ENCODE results near the gene RALB.

The RALB gene

DNA sequence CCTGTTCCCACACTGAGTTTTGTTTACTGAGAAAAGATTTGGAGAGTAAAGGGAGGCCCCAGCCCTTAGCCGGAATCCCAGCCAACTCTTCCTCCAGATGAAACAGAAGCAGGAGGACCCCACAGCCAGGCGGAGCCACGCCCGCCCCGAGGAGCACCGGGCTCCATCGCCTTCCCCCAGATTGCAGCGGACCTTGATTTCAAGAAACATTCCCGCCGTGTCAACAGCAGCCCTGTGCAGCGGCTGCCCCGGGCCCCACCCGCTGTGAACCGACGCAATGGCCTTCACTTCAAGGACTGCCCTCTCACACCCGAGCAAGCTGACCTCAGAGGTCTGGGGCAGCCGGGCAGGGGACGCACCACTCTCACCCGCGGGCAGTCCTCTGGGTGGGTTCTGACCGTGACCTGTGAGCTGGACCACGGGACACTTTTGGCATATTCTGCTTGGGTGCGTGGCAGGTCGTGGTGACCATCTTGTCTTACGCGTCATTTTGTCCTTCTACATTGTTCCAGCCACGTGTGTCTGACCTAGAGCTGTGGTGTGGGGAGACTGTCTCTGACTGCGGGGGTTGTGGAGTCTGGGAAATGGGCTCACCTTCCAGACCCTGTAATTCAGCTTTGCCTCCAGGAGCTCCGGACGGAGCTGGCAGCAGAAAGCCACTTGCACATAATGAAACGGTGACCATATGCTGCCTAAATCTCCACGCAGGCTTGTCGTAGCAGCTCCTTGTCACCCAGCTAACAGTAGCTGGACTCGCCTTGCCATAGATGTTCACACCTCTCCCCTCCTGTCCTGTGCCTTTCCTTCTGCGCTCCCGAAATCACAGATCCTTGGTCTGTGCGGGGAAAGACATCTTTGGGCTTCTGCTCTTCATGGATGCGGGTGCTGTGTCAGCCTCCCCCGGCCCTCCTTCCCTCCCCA, 61.3 kb downstream of the RALB start:
- no peak for TF ChIP-seq NFIC (IDR thresholded peaks at IDR 0.05)
- TF ChIP-seq MAX (IDR thresholded peaks at IDR 0.05): no peak
- TF ChIP-seq EP300 (IDR thresholded peaks at IDR 0.05; ENCODE audit: borderline replicate concordance): no peak
- TF ChIP-seq, protein P1, sequence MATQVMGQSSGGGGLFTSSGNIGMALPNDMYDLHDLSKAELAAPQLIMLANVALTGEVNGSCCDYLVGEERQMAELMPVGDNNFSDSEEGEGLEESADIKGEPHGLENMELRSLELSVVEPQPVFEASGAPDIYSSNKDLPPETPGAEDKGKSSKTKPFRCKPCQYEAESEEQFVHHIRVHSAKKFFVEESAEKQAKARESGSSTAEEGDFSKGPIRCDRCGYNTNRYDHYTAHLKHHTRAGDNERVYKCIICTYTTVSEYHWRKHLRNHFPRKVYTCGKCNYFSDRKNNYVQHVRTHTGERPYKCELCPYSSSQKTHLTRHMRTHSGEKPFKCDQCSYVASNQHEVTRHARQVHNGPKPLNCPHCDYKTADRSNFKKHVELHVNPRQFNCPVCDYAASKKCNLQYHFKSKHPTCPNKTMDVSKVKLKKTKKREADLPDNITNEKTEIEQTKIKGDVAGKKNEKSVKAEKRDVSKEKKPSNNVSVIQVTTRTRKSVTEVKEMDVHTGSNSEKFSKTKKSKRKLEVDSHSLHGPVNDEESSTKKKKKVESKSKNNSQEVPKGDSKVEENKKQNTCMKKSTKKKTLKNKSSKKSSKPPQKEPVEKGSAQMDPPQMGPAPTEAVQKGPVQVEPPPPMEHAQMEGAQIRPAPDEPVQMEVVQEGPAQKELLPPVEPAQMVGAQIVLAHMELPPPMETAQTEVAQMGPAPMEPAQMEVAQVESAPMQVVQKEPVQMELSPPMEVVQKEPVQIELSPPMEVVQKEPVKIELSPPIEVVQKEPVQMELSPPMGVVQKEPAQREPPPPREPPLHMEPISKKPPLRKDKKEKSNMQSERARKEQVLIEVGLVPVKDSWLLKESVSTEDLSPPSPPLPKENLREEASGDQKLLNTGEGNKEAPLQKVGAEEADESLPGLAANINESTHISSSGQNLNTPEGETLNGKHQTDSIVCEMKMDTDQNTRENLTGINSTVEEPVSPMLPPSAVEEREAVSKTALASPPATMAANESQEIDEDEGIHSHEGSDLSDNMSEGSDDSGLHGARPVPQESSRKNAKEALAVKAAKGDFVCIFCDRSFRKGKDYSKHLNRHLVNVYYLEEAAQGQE (IDR thresholded peaks at IDR 0.05; ENCODE audit: low read depth): no peak
- TF ChIP-seq EGR1 (IDR thresholded peaks at IDR 0.05): no peak

DNA sequence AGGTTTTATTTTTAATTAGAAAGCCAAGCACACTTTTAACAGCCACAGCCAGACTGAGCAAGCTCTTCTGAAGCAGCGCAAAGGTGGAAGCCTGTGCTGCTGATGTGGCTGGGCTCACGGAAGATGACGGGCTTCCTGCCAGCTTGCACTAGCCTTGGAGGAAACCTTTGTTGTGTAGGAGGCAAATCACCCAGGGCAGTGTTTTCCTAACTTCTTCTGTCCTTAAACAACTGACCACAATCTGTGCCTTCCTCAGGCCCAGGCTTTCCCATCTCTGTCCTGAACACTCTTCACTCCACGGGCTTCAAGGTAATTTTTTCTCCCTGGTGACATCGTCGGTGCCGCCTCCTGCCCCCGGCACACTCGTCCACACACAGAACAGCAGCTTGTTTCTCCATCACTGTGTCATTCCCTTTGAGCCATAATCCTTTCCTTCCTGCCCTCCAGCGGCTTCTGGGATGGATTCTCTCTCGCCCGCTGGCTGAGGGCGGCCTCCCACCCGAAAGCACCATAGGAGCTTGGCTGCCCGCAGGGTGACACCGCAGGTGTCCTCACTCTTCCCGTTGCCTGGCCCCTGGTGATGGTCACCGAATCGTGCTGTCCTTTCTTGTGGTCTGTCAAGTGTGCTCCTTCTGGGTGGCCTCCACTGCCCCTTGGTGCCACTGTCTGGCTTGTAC, 62.2 kb downstream of the RALB start:
- TF ChIP-seq TEAD4 (IDR thresholded peaks at IDR 0.05) (no peak), TCF12 (IDR thresholded peaks at IDR 0.05; ENCODE audit: low read depth) (no peak), RAD21 (IDR thresholded peaks at IDR 0.05; ENCODE audit: low read depth) (no peak), ZBTB7A (IDR thresholded peaks at IDR 0.05; ENCODE audit: low read depth) (no peak), CREB1 (IDR thresholded peaks at IDR 0.05; ENCODE audit: low read depth) (no peak), YY1 (IDR thresholded peaks at IDR 0.05; ENCODE audit: low read depth) (no peak), EP300 (IDR thresholded peaks at IDR 0.05; ENCODE audit: borderline replicate concordance) (no peak), CEBPB (IDR thresholded peaks at IDR 0.05) (no peak)

GRCh38 chr2:120315367-120316033, 62.8 kb downstream of the RALB start:
- TF ChIP-seq, protein P1 (IDR thresholded peaks at IDR 0.05; ENCODE audit: low read depth): no peak
- no peak for TF ChIP-seq MAX (IDR thresholded peaks at IDR 0.05)
- TF ChIP-seq, protein P2, sequence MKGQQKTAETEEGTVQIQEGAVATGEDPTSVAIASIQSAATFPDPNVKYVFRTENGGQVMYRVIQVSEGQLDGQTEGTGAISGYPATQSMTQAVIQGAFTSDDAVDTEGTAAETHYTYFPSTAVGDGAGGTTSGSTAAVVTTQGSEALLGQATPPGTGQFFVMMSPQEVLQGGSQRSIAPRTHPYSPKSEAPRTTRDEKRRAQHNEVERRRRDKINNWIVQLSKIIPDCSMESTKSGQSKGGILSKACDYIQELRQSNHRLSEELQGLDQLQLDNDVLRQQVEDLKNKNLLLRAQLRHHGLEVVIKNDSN (IDR thresholded peaks at IDR 0.05): no peak

- no peak for TF ChIP-seq ZBTB7A (IDR thresholded peaks at IDR 0.05; ENCODE audit: low read depth)
Observed at GRCh38 chr2:120316071-120316470, 63.4 kb downstream of the RALB start.

GRCh38 chr2:120316528-120317179, 64.0 kb downstream of the RALB start:
- TF ChIP-seq EP300 (IDR thresholded peaks at IDR 0.05; ENCODE audit: borderline replicate concordance) (no peak), FOXM1 (IDR thresholded peaks at IDR 0.05; ENCODE audit: borderline replicate concordance, low read depth) (no peak), RAD21 (IDR thresholded peaks at IDR 0.05; ENCODE audit: low read depth) (no peak), EGR1 (IDR thresholded peaks at IDR 0.05) (no peak), CEBPB (IDR thresholded peaks at IDR 0.05) (no peak), NFIC (IDR thresholded peaks at IDR 0.05) (no peak), TEAD4 (IDR thresholded peaks at IDR 0.05) (no peak), ZBTB7A (IDR thresholded peaks at IDR 0.05; ENCODE audit: low read depth) (no peak), TAF1 (IDR thresholded peaks at IDR 0.05; ENCODE audit: low read depth) (no peak), TCF12 (IDR thresholded peaks at IDR 0.05; ENCODE audit: low read depth) (no peak), CREB1 (IDR thresholded peaks at IDR 0.05; ENCODE audit: low read depth) (no peak), YY1 (IDR thresholded peaks at IDR 0.05; ENCODE audit: low read depth) (no peak), MAX (IDR thresholded peaks at IDR 0.05) (no peak)
- TF ChIP-seq, protein P1 (IDR thresholded peaks at IDR 0.05; ENCODE audit: low read depth): no peak
- TF ChIP-seq, protein P2 (IDR thresholded peaks at IDR 0.05): no peak
